ENCODE measurements around the gene MLEC. TPM values are rescaled to one million over a fixed set of nuclear protein-coding genes. Genes with fewer than 3 reads are reported as not detected.

MLEC gene
- total and polyA plus RNA-seq, 2 experiments from 2014 or later: 79.4 to 119 TPM

- no peak for TF ChIP-seq EZH2phosphoT487 (IDR thresholded peaks at IDR 0.05; ENCODE audit: insufficient read depth, low read depth)
- no peaks in the 10 kb centered on the region for H3K9me2 ChIP-seq (ENCODE audit: insufficient read depth)
These were observed 23.3 kb downstream of the MLEC start, which contains the start of gene UNC119B for GRCh38 chr12:120710031-120710804. UNC119B (plus strand) TSS chr12:120710458; CDS start chr12:120710475, 17 bp downstream.

GRCh38 chr12:120710805-120711296, 23.9 kb downstream of the MLEC start:
- no peak for TF ChIP-seq EZH2 (IDR thresholded peaks at IDR 0.05; ENCODE audit: insufficient read depth, poor library complexity, severe bottlenecking)
- no peak for TF ChIP-seq EZH2phosphoT487 (IDR thresholded peaks at IDR 0.05; ENCODE audit: insufficient read depth, low read depth)
- Histone ChIP-seq H3K4me1 (ENCODE audit: insufficient read depth) (peaks cover 12% of the 10 kb centered on the region), H4K20me1 (ENCODE audit: insufficient read depth) (no peaks in the 10 kb centered on the region), H3K9ac (peak overlapping the region; percentile 89), H2AFZ (peak overlapping the region; percentile 84), H3K27ac (peak overlapping the region; percentile 60), H3K4me2 (ENCODE audit: unreplicated experiment) (peak overlapping the region; percentile 98), H3K27me3 (replicated peaks; ENCODE audit: insufficient read depth) (no peaks in the 10 kb centered on the region), H3K36me3 (ENCODE audit: low read depth) (peaks cover 11% of the 10 kb centered on the region; the same call in 1 of the 2 replicates), H3F3A (ENCODE audit: insufficient read depth) (0 out of 2 replicates have a peak, but pooled peaks cover 5% of the 10 kb centered on the region), H3K79me2 (ENCODE audit: insufficient read depth) (peaks cover 46% of the 10 kb centered on the region), H3K9me3 (ENCODE audit: low read depth) (no peaks in the 10 kb centered on the region), H3K4me3 (peak overlapping the region; percentile 95), H3K9me2 (ENCODE audit: insufficient read depth) (no peaks in the 10 kb centered on the region)
- in situ Hi-C loops (cut with MboI): loop anchor here (10.0 kb wide), 1 partner anchor 126 kb away; the partner anchor contains the start of gene POP5
- DNase-seq: peak; percentile 35
- 0 to 3% methylated on average over 27 to 28 of the region's 31 CpGs for WGBS, 2 experiments (ENCODE audit: low coverage in 1 of 2, low lambda C conversion rate in 2 of 2, missing lambda C conversion rate in 2 of 2)

More at GRCh38 chr12:120710031-120710804, 23.3 kb downstream of the MLEC start, which contains the start of gene UNC119B:
- peak within 1 kb of the TSS; percentile 84 for H2AFZ ChIP-seq
- H3K4me3 ChIP-seq: peak within 1 kb of the TSS; percentile 95
- H3K4me1 ChIP-seq (ENCODE audit: insufficient read depth): peaks cover 12% of the 10 kb centered on the region
- H3K9me3 ChIP-seq (ENCODE audit: low read depth): no peaks in the 10 kb centered on the region
- H3K79me2 ChIP-seq (ENCODE audit: insufficient read depth): peaks cover 42% of the 10 kb centered on the region
- H3K9ac ChIP-seq: peak within 1 kb of the TSS; percentile 89
- H3K27ac ChIP-seq: peak within 1 kb of the TSS; percentile 60
- in situ Hi-C loops (cut with MboI): loop anchor here (10.0 kb wide), 1 partner anchor 125 kb away; the partner anchor contains the start of gene POP5
- peak; percentile 83 for DNase-seq
- 1 to 2% methylated on average over 26 to 51 of the region's 76 CpGs for WGBS, 2 experiments (ENCODE audit: low coverage in 1 of 2, low lambda C conversion rate in 2 of 2, missing lambda C conversion rate in 2 of 2)
- H4K20me1 ChIP-seq (ENCODE audit: insufficient read depth): no peaks in the 10 kb centered on the region
- H3F3A ChIP-seq (ENCODE audit: insufficient read depth): 0 out of 2 replicates have a peak, but pooled peaks cover 5% of the 10 kb centered on the region
- H3K27me3 ChIP-seq (replicated peaks; ENCODE audit: insufficient read depth): no peaks in the 10 kb centered on the region
- H3K4me2 ChIP-seq (ENCODE audit: unreplicated experiment): peak within 1 kb of the TSS; percentile 98
- peaks cover 11% of the 10 kb centered on the region; the same call in 1 of the 2 replicates for H3K36me3 ChIP-seq (ENCODE audit: low read depth)

- no peaks in the 10 kb centered on the region for H3K27me3 ChIP-seq (replicated peaks; ENCODE audit: insufficient read depth)
- no peaks in the 10 kb centered on the region for H3K9me3 ChIP-seq (ENCODE audit: low read depth)
- H2AFZ ChIP-seq: peak overlapping the region; percentile 84
- peak; percentile 24 for DNase-seq
- peaks cover 12% of the 10 kb centered on the region for H3K4me1 ChIP-seq (ENCODE audit: insufficient read depth)
- H3K4me3 ChIP-seq: peak overlapping the region; percentile 95
- peaks cover 50% of the 10 kb centered on the region for H3K79me2 ChIP-seq (ENCODE audit: insufficient read depth)
- peaks cover 11% of the 10 kb centered on the region; the same call in 1 of the 2 replicates for H3K36me3 ChIP-seq (ENCODE audit: low read depth)
- H3K4me2 ChIP-seq (ENCODE audit: unreplicated experiment): peak overlapping the region; percentile 98
- peak overlapping the region; percentile 60; the same call in 1 of the 2 replicates for H3K27ac ChIP-seq
- 44 to 45% methylated on average over 6 of the region's 6 CpGs for WGBS, 2 experiments (ENCODE audit: low coverage in 1 of 2, low lambda C conversion rate in 2 of 2, missing lambda C conversion rate in 2 of 2)
- 0 out of 2 replicates have a peak, but pooled peaks cover 5% of the 10 kb centered on the region for H3F3A ChIP-seq (ENCODE audit: insufficient read depth)
- in situ Hi-C loops (cut with MboI): loop anchor here (10.0 kb wide), 1 partner anchor 127 kb away; the partner anchor contains the start of gene POP5
- TF ChIP-seq EZH2phosphoT487 (IDR thresholded peaks at IDR 0.05; ENCODE audit: insufficient read depth, low read depth) (no peak), EZH2 (IDR thresholded peaks at IDR 0.05; ENCODE audit: insufficient read depth, poor library complexity, severe bottlenecking) (no peak)
- H3K9ac ChIP-seq: peak overlapping the region; percentile 89
- H3K9me2 ChIP-seq (ENCODE audit: insufficient read depth): no peaks in the 10 kb centered on the region
- no peaks in the 10 kb centered on the region for H4K20me1 ChIP-seq (ENCODE audit: insufficient read depth)
These were observed 24.5 kb downstream of the MLEC start for GRCh38 chr12:120711411-120711810.

GRCh38 chr12:120712610-120713009, 25.7 kb downstream of the MLEC start:
- no peak overlapping the region for H3K4me2 ChIP-seq (ENCODE audit: unreplicated experiment)
- TF ChIP-seq EZH2 (IDR thresholded peaks at IDR 0.05; ENCODE audit: insufficient read depth, poor library complexity, severe bottlenecking) (no peak), EZH2phosphoT487 (IDR thresholded peaks at IDR 0.05; ENCODE audit: insufficient read depth, low read depth) (no peak)

More at GRCh38 chr12:120712610-120713009, 25.7 kb downstream of the MLEC start:
- H3K4me1 ChIP-seq (ENCODE audit: insufficient read depth): peaks cover 12% of the 10 kb centered on the region
- no peaks in the 10 kb centered on the region for H3K9me3 ChIP-seq (ENCODE audit: low read depth)
- in situ Hi-C loops (cut with MboI): loop anchor here (10.0 kb wide), 1 partner anchor 128 kb away; the partner anchor contains the start of gene POP5
- 0 out of 2 replicates have a peak, but pooled peaks cover 5% of the 10 kb centered on the region for H3F3A ChIP-seq (ENCODE audit: insufficient read depth)
- H3K4me3 ChIP-seq: no peak overlapping the region
- no peak overlapping the region for H3K9ac ChIP-seq
- H3K9me2 ChIP-seq (ENCODE audit: insufficient read depth): no peaks in the 10 kb centered on the region
- no peak for DNase-seq
- no peaks in the 10 kb centered on the region for H3K27me3 ChIP-seq (replicated peaks; ENCODE audit: insufficient read depth)
- no peaks in the 10 kb centered on the region for H4K20me1 ChIP-seq (ENCODE audit: insufficient read depth)
- H3K27ac ChIP-seq: no peak overlapping the region
- peaks cover 50% of the 10 kb centered on the region for H3K79me2 ChIP-seq (ENCODE audit: insufficient read depth)
- 51 to 57% methylated on average over 6 of the region's 6 CpGs for WGBS, 2 experiments (ENCODE audit: low coverage in 1 of 2, low lambda C conversion rate in 2 of 2, missing lambda C conversion rate in 2 of 2)
- peaks cover 11% of the 10 kb centered on the region; the same call in 1 of the 2 replicates for H3K36me3 ChIP-seq (ENCODE audit: low read depth)
- H2AFZ ChIP-seq: no peak overlapping the region
